OCI-LY1 (cell line): ENCODE results near the gene CD248.
A peak's percentile ranks its signal among the peaks of the same experiment; 100 is the strongest.

ENCODE experiments used
- H2AFZ ChIP-seq: fragments of 200-600 bp; sonication (generic), shearing (Covaris generic); 2 replicates; pipeline ENCODE4 v1.6.0; 2014; ENCODE audit warnings: antibody characterized with exemption, mild to moderate bottlenecking, low read length
- H3F3A ChIP-seq: fragments of 200-600 bp; sonication (generic), shearing (Covaris generic); 2 replicates; pipeline ENCODE4 v1.6.0; 2014; ENCODE audit warnings: mild to moderate bottlenecking, antibody characterized with exemption, low read length, moderate library complexity; ENCODE audit not compliant: insufficient read depth
- H3K27ac ChIP-seq: fragments of 200-600 bp; sonication (generic); 2 replicates; pipeline ENCODE4 v1.5.1; 2014; ENCODE audit warnings: low read length, mixed run types, mild to moderate bottlenecking, low read depth; ENCODE audit not compliant: poor library complexity, severe bottlenecking
- H3K27me3 ChIP-seq: fragments of 200-600 bp; sonication (generic); 2 replicates; pipeline ENCODE4 v1.6.0; 2014; ENCODE audit warnings: antibody characterized with exemption, mild to moderate bottlenecking, low read length, moderate library complexity; ENCODE audit not compliant: insufficient read depth
- H3K36me3 ChIP-seq: fragments of 200-600 bp; sonication (generic); 2 replicates; pipeline ENCODE4 v1.6.1; 2014; ENCODE audit warnings: mild to moderate bottlenecking, antibody characterized with exemption, low read length, moderate library complexity, mixed read lengths; ENCODE audit not compliant: insufficient read depth
- H3K4me1 ChIP-seq: fragments of 200-600 bp; sonication (generic); 2 replicates; pipeline ENCODE4 v1.5.1; 2014; ENCODE audit warnings: mild to moderate bottlenecking, low read length, moderate library complexity; ENCODE audit not compliant: insufficient read depth, severe bottlenecking
- H3K4me2 ChIP-seq: fragments of 200-600 bp; sonication (generic), shearing (Covaris generic); 2 replicates; pipeline ENCODE4 v1.6.1; 2014; ENCODE audit warnings: low read length
- H3K4me3 ChIP-seq: fragments of 200-600 bp; sonication (generic); 2 replicates; pipeline ENCODE4 v1.5.1; 2014; ENCODE audit warnings: low read length, low read depth, mild to moderate bottlenecking, mixed read lengths; ENCODE audit not compliant: poor library complexity, severe bottlenecking
- H3K79me2 ChIP-seq: fragments of 200-600 bp; shearing (Covaris generic); 2 replicates; pipeline ENCODE4 v1.6.1; 2016; ENCODE audit warnings: mixed run types, low read length, mixed read lengths; ENCODE audit not compliant: insufficient read depth
- H3K9ac ChIP-seq: fragments of 200-600 bp; sonication (generic), shearing (Covaris generic); 2 replicates; pipeline ENCODE4 v1.6.1; 2014; ENCODE audit warnings: mild to moderate bottlenecking, low read length, mixed read lengths
- H3K9me2 ChIP-seq: fragments of 200-600 bp; sonication (generic), shearing (Covaris generic); 2 replicates; pipeline ENCODE4 v1.6.1; 2014; ENCODE audit warnings: low read depth, mild to moderate bottlenecking, low read length, mixed read lengths
- H3K9me3 ChIP-seq: fragments of 200-600 bp; shearing (Covaris generic); 2 replicates; pipeline ENCODE4 v1.6.1; 2014; ENCODE audit warnings: low read length, mixed read lengths
- H4K20me1 ChIP-seq: fragments of 200-600 bp; sonication (generic), shearing (Covaris generic); 2 replicates; pipeline ENCODE4 v1.6.0; 2016; ENCODE audit warnings: mild to moderate bottlenecking, low read length; ENCODE audit not compliant: insufficient read depth
- CTCF ChIP-seq: fragments of 200-600 bp; sonication (generic), shearing (Covaris generic); IDR thresholded peaks from 2 replicates; pipeline ENCODE4 v1.5.1; 2017; ENCODE audit warnings: mild to moderate bottlenecking, antibody characterized with exemption, low read length, moderate library complexity, mixed read lengths
- EZH2 ChIP-seq: fragments of 200-600 bp; sonication (generic), shearing (Covaris generic); IDR thresholded peaks from 2 replicates; pipeline ENCODE4 v1.8.0; 2017; ENCODE audit warnings: borderline replicate concordance, mixed run types, mild to moderate bottlenecking, antibody characterized with exemption, low read length, moderate library complexity, mixed read lengths

CD248 gene

GRCh38 chr11:66291706-66292542 lies 24.9 kb downstream of the CD248 start, which contains the start of gene TMEM151A:
Gene TMEM151A, plus strand, starts transcription at chr11:66291894. Its CDS starts 120 bp downstream, at chr11:66292014.
- no peak within 1 kb of the TSS for H2AFZ ChIP-seq
- H3K79me2 ChIP-seq = no peaks in the 10 kb centered on the region
- no peak within 1 kb of the TSS for H3K4me2 ChIP-seq
- TF ChIP-seq CTCF (no peak), EZH2 (no peak)
- no peaks in the 10 kb centered on the region for H3K9me2 ChIP-seq
- H3K27ac ChIP-seq = no peak within 1 kb of the TSS
- H3K9ac ChIP-seq = no peak within 1 kb of the TSS
- no peaks in the 10 kb centered on the region for H3K36me3 ChIP-seq
- H3F3A ChIP-seq = no peaks in the 10 kb centered on the region
- H4K20me1 ChIP-seq = no peaks in the 10 kb centered on the region
- H3K4me3 ChIP-seq = no peak within 1 kb of the TSS
- peaks cover 22% of the 10 kb centered on the region for H3K4me1 ChIP-seq
- H3K27me3 ChIP-seq = no peaks in the 10 kb centered on the region
- H3K9me3 ChIP-seq = no peaks in the 10 kb centered on the region

GRCh38 chr11:66291303-66291705 lies 25.5 kb downstream of the CD248 start:
- Histone ChIP-seq H3K9ac (no peak overlapping the region), H3K27ac (no peak overlapping the region), H3K36me3 (no peaks in the 10 kb centered on the region), H4K20me1 (no peaks in the 10 kb centered on the region), H3K4me1 (peaks cover 22% of the 10 kb centered on the region), H3K4me3 (no peak overlapping the region), H3K79me2 (no peaks in the 10 kb centered on the region), H3K9me3 (no peaks in the 10 kb centered on the region), H3K27me3 (no peaks in the 10 kb centered on the region), H3F3A (no peaks in the 10 kb centered on the region), H3K4me2 (no peak overlapping the region), H3K9me2 (no peaks in the 10 kb centered on the region), H2AFZ (no peak overlapping the region)
- no peak for TF ChIP-seq CTCF
- TF ChIP-seq EZH2 = no peak

- no peak overlapping the region for H2AFZ ChIP-seq
- no peaks in the 10 kb centered on the region for H3K27me3 ChIP-seq
- no peaks in the 10 kb centered on the region for H3K36me3 ChIP-seq
- H3K4me2 ChIP-seq = peak overlapping the region; percentile 56; the same call in 1 of the 2 replicates
- peaks cover 22% of the 10 kb centered on the region for H3K4me1 ChIP-seq
- H3K4me3 ChIP-seq = peak overlapping the region; percentile 71
- no peak for TF ChIP-seq EZH2
- no peak for TF ChIP-seq CTCF
- no peak overlapping the region for H3K27ac ChIP-seq
- H3K79me2 ChIP-seq = no peaks in the 10 kb centered on the region
- H3K9me3 ChIP-seq = no peaks in the 10 kb centered on the region
- no peaks in the 10 kb centered on the region for H3K9me2 ChIP-seq
- H3F3A ChIP-seq = no peaks in the 10 kb centered on the region
- H3K9ac ChIP-seq = no peak overlapping the region
- no peaks in the 10 kb centered on the region for H4K20me1 ChIP-seq
These were observed 26.6 kb downstream of the CD248 start for GRCh38 chr11:66290330-66290621.
